DND-41 (cell line): Measurements from ENCODE around the gene CXCL8.

Source experiments
- ATAC-seq: fragments of 200-7000 bp; cut with Tn5 transposase; 3 replicates; pipeline ENCODE4 v1.9.1; 2021; ENCODE audit warnings: low read depth; ENCODE audit not compliant: insufficient read depth
- DNase-seq: peaks from one replicate; pipeline ENCODE4 v3.0.0-alpha.2; 2020
- H2AFZ ChIP-seq: 2 replicates; pipeline ENCODE4 v1.6.0; 2012; ENCODE audit warnings: low read depth, low read length
- H3K27ac ChIP-seq: 2 replicates; pipeline ENCODE4 v1.5.1; 2012; ENCODE audit warnings: low read length, inconsistent platforms
- H3K27me3 ChIP-seq: fragments of 200-600 bp; sonication (generic); 2 replicates; pipeline ENCODE4 v1.6.0; 2012; ENCODE audit warnings: low read length, mild to moderate bottlenecking, inconsistent platforms; ENCODE audit not compliant: insufficient read depth, poor library complexity
- H3K36me3 ChIP-seq: 2 replicates; pipeline ENCODE4 v1.5.1; 2012; ENCODE audit warnings: low read length, inconsistent platforms; ENCODE audit not compliant: insufficient read depth
- H3K4me1 ChIP-seq: 2 replicates; pipeline ENCODE4 v1.5.1; 2012; ENCODE audit warnings: mild to moderate bottlenecking, low read length; ENCODE audit not compliant: insufficient read depth
- H3K4me2 ChIP-seq: 2 replicates; pipeline ENCODE4 v1.6.0; 2012; ENCODE audit warnings: mild to moderate bottlenecking, moderate library complexity, low read length, inconsistent platforms; ENCODE audit not compliant: insufficient read depth
- H3K4me3 ChIP-seq, 2 experiments: fragments of 200-600 bp in 1 of 2; shearing (Covaris generic) in 1 of 2; 2 replicates each; pipeline ENCODE4 v1.5.1; 2012 to 2016; ENCODE audit warnings: inconsistent platforms in 2 of 2, low read length in 2 of 2, mild to moderate bottlenecking in 2 of 2, low read depth in 1 of 2, moderate library complexity in 1 of 2
- H3K79me2 ChIP-seq: 2 replicates; pipeline ENCODE4 v1.6.0; 2012; ENCODE audit warnings: low read length, inconsistent platforms; ENCODE audit not compliant: insufficient read depth
- H3K9ac ChIP-seq: 2 replicates; pipeline ENCODE4 v1.6.0; 2012; ENCODE audit warnings: low read depth, mild to moderate bottlenecking, inconsistent platforms, low read length, moderate library complexity
- H3K9me3 ChIP-seq: 2 replicates; pipeline ENCODE4 v1.5.1; 2012; ENCODE audit warnings: low read length, moderate library complexity, mild to moderate bottlenecking, inconsistent platforms; ENCODE audit not compliant: insufficient read depth, severe bottlenecking
- H4K20me1 ChIP-seq: 2 replicates; pipeline ENCODE4 v1.6.0; 2012; ENCODE audit warnings: low read length; ENCODE audit not compliant: insufficient read depth
- EZH2 ChIP-seq: IDR thresholded peaks from 3 replicates; pipeline ENCODE4 v1.6.1; 2012; ENCODE audit warnings: borderline replicate concordance, low read depth, mild to moderate bottlenecking, moderate library complexity, low read length, inconsistent platforms; ENCODE audit not compliant: severe bottlenecking
- TF ChIP-seq, protein P1 (sequence below): IDR thresholded peaks from 2 replicates; pipeline ENCODE4 v1.5.1; 2012; ENCODE audit warnings: borderline replicate concordance, low read length, moderate library complexity, mild to moderate bottlenecking; ENCODE audit not compliant: poor library complexity, severe bottlenecking; ENCODE audit errors: extremely low read depth

CXCL8 gene

DNA sequence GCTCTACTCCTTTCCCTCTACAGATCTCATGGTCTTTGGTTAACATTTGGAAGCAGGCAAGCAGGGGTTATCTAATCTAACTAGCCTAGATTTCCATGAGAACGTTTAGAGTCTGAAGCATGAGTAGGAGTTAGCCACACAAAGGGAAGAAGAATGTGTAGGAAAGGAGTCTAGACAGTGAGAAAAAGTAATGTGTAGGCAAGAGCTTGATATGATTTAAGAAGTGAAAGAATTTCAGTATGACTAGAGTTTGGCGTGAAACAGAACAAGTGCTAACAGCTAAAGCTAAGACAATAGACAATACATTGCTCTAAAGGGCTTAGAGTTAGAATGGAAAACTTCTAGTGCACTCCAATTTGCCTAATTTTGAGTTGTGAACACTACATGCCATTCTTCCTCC is 10.8 kb downstream of the CXCL8 start:
- H3K4me3 ChIP-seq = no peak overlapping the region
- no peaks in the 10 kb centered on the region for H4K20me1 ChIP-seq
- H3K36me3 ChIP-seq = no peaks in the 10 kb centered on the region
- H3K27me3 ChIP-seq = no peaks in the 10 kb centered on the region
- ATAC-seq = no peak
- H3K9ac ChIP-seq = no peak overlapping the region
- no peaks in the 10 kb centered on the region for H3K4me1 ChIP-seq
- TF ChIP-seq, protein P1, sequence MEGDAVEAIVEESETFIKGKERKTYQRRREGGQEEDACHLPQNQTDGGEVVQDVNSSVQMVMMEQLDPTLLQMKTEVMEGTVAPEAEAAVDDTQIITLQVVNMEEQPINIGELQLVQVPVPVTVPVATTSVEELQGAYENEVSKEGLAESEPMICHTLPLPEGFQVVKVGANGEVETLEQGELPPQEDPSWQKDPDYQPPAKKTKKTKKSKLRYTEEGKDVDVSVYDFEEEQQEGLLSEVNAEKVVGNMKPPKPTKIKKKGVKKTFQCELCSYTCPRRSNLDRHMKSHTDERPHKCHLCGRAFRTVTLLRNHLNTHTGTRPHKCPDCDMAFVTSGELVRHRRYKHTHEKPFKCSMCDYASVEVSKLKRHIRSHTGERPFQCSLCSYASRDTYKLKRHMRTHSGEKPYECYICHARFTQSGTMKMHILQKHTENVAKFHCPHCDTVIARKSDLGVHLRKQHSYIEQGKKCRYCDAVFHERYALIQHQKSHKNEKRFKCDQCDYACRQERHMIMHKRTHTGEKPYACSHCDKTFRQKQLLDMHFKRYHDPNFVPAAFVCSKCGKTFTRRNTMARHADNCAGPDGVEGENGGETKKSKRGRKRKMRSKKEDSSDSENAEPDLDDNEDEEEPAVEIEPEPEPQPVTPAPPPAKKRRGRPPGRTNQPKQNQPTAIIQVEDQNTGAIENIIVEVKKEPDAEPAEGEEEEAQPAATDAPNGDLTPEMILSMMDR = no peak
- TF ChIP-seq EZH2 = no peak
- no peaks in the 10 kb centered on the region for H3K79me2 ChIP-seq
- H3K4me2 ChIP-seq = no peak overlapping the region
- no peak for DNase-seq
- H2AFZ ChIP-seq = no peak overlapping the region
- no peaks in the 10 kb centered on the region for H3K9me3 ChIP-seq
- H3K27ac ChIP-seq = no peak overlapping the region

- no peak overlapping the region for H3K27ac ChIP-seq
- no peaks in the 10 kb centered on the region for H3K36me3 ChIP-seq
- no peak overlapping the region for H3K9ac ChIP-seq
- no peak overlapping the region for H3K4me2 ChIP-seq
- H2AFZ ChIP-seq = no peak overlapping the region
- DNase-seq (no peak), ATAC-seq (no peak)
- no peaks in the 10 kb centered on the region for H3K4me1 ChIP-seq
- no peaks in the 10 kb centered on the region for H3K27me3 ChIP-seq
- no peak overlapping the region for H3K4me3 ChIP-seq
- TF ChIP-seq, protein P1 = no peak
- no peak for TF ChIP-seq EZH2
- no peaks in the 10 kb centered on the region for H3K79me2 ChIP-seq
- H4K20me1 ChIP-seq = no peaks in the 10 kb centered on the region
- H3K9me3 ChIP-seq = no peaks in the 10 kb centered on the region
Measured at GRCh38 chr4:73751830-73752229, 11.5 kb downstream of the CXCL8 start.

DNA sequence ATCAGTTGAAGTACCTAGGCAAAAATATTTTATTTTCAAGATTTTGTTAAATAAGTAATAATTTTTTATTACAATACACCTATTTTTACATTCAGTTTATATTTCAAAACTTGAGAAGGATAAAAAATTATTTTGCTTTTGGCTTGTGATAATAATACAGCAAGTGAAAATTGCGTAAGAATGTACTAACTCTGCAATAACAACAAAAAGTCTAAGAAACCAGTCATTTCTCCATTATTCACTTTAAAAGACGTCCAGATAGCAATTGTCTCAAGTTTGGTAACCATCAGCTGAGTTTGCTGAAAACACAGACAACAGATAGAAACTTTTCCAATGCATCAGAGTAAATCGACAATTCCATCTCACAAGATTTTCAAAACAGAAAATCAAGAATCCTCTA is 12.1 kb downstream of the CXCL8 start:
- no peak overlapping the region for H2AFZ ChIP-seq
- H3K36me3 ChIP-seq = no peaks in the 10 kb centered on the region
- no peaks in the 10 kb centered on the region for H4K20me1 ChIP-seq
- no peaks in the 10 kb centered on the region for H3K4me1 ChIP-seq
- H3K9me3 ChIP-seq = no peaks in the 10 kb centered on the region
- H3K4me2 ChIP-seq = no peak overlapping the region
- H3K79me2 ChIP-seq = no peaks in the 10 kb centered on the region
- ATAC-seq (no peak), DNase-seq (no peak)
- no peak for TF ChIP-seq EZH2
- TF ChIP-seq, protein P1 = no peak
- no peaks in the 10 kb centered on the region for H3K27me3 ChIP-seq
- no peak overlapping the region for H3K4me3 ChIP-seq
- H3K27ac ChIP-seq = no peak overlapping the region
- H3K9ac ChIP-seq = no peak overlapping the region

DNA sequence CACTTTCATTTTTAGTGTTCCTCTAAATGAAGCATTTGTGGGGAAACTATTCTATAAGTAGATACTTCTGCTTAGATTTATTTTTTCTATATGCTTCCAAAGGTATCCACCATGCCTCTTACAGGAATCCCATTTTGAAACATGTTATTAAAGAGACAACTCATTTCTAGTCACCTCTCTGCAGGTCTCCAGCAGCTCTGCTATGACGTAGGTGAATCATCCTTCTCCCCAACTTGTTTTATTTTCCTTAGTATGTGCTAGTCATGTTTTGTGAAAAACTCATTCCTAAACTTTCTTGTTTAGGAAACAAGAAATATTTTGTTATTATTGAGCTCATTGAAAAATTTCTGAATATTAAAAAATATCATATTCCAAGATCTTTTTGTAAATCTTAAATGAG is 12.8 kb downstream of the CXCL8 start:
- no peak for DNase-seq

More for the DNA sequence above, 12.8 kb downstream of the CXCL8 start:
- Histone ChIP-seq H3K9me3 (no peaks in the 10 kb centered on the region), H3K4me2 (no peak overlapping the region), H3K79me2 (no peaks in the 10 kb centered on the region), H3K9ac (no peak overlapping the region), H4K20me1 (no peaks in the 10 kb centered on the region), H3K36me3 (no peaks in the 10 kb centered on the region), H3K27me3 (no peaks in the 10 kb centered on the region), H3K27ac (no peak overlapping the region), H3K4me1 (no peaks in the 10 kb centered on the region), H3K4me3 (no peak overlapping the region), H2AFZ (no peak overlapping the region)
- no peak for TF ChIP-seq EZH2
- TF ChIP-seq, protein P1 = no peak
- no peak for ATAC-seq
